RWPE1 (cell line): ENCODE measurements around the gene CKS1B.

Source experiments
- CTCF ChIA-PET: fragments of 350-600 bp; sonication (Branson Sonifier 250); formaldehyde crosslinking; extraction: SDS; loops from one replicate; lab custom pipeline; 2021; lab: Yijun Ruan, JAX
- POLR2A ChIA-PET: fragments of 400-600 bp; formaldehyde crosslinking; extraction: SDS; loops from one replicate; lab custom pipeline; 2020; ENCODE audit warnings: antibody characterized with exemption; ENCODE audit not compliant: low non-redundant PET; lab: Yijun Ruan, JAX
- DNase-seq: peaks from one replicate; pipeline ENCODE4 v3.0.0; 2012; ENCODE audit warnings: low spot score
- H3K27ac ChIP-seq: fragments of 450-650 bp; 2 replicates; pipeline ENCODE4 v1.5.1; 2017
- TF ChIP-seq, protein P1 (sequence below): fragments of 450-650 bp; conservative IDR thresholded peaks from 2 replicates; pipeline ENCODE4 v1.5.1; 2017; ENCODE audit warnings: low read depth, mild to moderate bottlenecking

Gene CKS1B

DNA sequence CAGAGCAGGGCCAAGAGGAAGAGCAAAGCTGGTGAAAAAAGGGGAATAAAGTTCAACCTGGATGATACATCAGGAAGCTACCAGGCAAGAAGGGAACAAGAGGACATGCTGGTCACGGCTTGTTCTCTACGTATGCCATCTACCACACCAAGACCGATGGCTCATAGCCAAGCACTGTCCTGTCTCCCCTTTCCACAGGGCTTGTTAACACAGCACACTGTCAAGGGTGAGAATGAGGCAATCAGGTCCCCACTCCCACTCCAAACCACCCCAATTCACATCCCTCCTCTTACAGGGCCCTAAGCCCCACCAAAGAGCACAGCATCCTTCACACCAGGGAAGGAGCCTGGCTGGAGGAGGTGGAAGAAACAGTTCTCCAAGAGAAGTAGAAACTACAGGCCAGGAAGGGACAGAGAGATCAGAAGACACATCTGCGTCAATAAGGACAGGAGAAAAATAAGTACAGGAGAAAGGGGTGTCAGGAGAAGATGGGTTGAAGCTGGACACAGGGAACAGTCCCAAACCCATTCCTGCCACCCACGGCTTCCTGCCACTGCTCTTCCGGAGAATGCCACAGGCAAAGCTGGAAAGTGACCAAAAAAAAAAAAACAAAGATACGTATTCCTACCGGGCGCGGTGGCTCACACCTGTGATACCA lies 3.0 kb upstream of the CKS1B start:
- DNase-seq: no peak
- H3K27ac ChIP-seq: peak overlapping the region; percentile 100
- ChIA-PET CTCF (interaction anchor here (1.0 to 1.1 kb wide), 2 partner anchors 82 to 90 kb away, joined by 3 read pairs; no protein-coding TSS in a partner anchor), POLR2A (interaction anchor here (0.7 to 3.9 kb wide), 5 partner anchors 10 to 30 kb away, joined by 3 to 24 read pairs (median 4); partner anchors contain the start of genes FLAD1, PBXIP1 and PYGO2)
- TF ChIP-seq, protein P1, sequence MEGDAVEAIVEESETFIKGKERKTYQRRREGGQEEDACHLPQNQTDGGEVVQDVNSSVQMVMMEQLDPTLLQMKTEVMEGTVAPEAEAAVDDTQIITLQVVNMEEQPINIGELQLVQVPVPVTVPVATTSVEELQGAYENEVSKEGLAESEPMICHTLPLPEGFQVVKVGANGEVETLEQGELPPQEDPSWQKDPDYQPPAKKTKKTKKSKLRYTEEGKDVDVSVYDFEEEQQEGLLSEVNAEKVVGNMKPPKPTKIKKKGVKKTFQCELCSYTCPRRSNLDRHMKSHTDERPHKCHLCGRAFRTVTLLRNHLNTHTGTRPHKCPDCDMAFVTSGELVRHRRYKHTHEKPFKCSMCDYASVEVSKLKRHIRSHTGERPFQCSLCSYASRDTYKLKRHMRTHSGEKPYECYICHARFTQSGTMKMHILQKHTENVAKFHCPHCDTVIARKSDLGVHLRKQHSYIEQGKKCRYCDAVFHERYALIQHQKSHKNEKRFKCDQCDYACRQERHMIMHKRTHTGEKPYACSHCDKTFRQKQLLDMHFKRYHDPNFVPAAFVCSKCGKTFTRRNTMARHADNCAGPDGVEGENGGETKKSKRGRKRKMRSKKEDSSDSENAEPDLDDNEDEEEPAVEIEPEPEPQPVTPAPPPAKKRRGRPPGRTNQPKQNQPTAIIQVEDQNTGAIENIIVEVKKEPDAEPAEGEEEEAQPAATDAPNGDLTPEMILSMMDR: no peak

DNA sequence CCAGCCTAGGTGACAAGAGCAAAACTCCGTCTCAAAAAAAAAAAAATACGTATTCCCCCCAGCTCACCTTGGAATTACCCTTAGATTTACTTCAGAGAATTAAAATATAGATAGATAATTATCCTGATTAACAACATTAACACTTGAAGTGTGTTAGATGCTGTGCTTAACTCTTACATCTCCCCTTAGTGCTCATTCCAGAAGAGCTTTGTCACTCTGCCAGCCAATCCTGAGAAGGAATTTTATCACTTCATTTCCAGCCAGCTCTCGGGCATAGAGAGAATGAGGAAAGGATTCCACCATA lies 2.3 kb upstream of the CKS1B start:
- H3K27ac ChIP-seq: peak overlapping the region; percentile 100
- TF ChIP-seq, protein P1: no peak
- CTCF ChIA-PET: interaction anchor here (0.6 to 1.2 kb wide), 4 partner anchors 24 to 674 kb away, joined by 3 to 4 read pairs (median 4); no protein-coding TSS in a partner anchor
- POLR2A ChIA-PET: interaction anchor here (0.7 to 3.9 kb wide), 2 partner anchors 11 to 205 kb away, joined by 3 to 24 read pairs; partner anchors contain the start of gene PYGO2
- DNase-seq: no peak

DNA sequence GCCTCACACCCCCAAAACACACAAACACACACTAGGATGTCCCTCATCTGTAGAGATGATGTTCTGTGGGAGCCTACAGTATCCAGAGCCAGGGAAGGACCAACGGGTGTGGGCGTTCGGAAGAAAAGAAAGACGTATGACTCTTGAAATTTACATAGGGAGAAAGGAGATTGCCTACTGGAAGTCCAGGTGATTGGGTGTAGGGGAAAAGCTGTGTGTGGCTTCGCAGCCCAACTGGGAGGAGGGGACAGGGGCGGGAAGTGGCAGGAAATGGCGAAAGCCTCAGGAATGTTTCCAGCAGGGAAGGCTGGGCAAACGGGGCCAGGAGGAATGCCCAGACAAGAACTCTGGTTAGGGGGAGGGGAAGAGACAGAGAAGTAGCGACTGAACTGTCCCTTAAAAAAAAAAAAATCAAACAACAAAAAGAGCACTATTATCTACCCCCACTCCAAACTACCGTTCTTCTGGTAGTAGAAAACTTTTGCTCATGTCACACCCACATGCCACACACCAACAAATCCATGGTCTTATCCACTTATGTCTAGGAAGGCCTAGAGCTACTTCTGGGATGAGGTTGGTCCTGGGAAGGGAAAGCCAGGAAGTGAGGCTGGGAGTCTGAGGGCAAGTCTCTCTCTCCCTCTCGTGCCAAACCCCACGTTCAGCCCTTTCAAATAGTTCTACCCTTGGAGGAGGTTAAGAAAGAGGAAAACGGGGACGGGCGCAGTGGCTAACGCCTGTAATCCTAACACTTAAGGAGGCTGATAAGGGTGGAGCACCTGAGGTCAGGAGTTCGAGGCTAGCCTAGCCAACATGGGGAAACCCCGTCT lies 1.8 kb upstream of the CKS1B start:
- CTCF ChIA-PET: interaction anchor here (0.6 to 1.2 kb wide), 4 partner anchors 23 to 673 kb away, joined by 3 to 4 read pairs (median 4); no protein-coding TSS in a partner anchor
- POLR2A ChIA-PET: interaction anchor here (0.7 to 3.9 kb wide), 3 partner anchors 11 to 204 kb away, joined by 3 to 24 read pairs (median 3); partner anchors contain the start of gene PYGO2
- peak; percentile 88 for DNase-seq
- TF ChIP-seq, protein P1: no peak
- H3K27ac ChIP-seq: peak overlapping the region; percentile 100

DNA sequence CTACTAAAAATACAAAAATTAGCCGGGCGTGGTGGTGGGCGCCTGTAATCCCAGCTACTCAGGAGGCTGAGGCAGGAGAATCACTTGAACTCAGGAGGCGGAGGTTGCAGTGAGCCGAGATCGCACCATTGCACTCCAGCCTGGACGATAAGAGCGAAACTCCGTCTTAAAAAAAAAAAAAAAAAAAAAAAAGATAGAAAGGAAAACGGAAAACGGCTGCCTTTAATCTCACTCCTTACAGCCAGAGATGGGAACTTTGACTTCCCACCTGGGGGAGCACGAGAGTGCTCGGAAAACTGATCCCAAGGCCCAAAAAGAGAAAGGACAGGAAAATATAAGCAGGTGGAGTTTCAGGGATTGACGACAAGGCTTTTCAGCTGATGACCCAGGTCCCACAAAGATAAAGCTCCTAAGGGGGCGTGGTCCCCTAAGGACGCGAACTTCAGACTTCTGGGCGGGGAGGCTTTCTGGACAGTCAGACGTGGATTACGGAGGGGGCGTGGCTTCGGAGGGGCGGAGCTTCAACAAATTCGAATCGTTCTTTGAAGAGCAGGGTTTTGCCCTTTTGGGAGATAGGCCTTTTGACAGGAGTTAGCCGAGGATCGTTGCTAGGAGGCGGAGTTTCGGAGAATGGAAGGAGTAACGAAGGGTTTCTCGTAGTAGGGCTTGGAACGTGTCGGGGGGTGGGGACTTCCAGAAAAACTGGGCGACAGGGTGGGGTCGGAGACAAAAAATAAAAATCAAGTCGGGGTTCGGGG lies 958 bp upstream of the CKS1B start:
- DNase-seq: peak; percentile 84
- TF ChIP-seq, protein P1: no peak
- CTCF ChIA-PET: interaction anchor here (0.6 to 1.2 kb wide), 3 partner anchors 24 to 88 kb away, joined by 3 to 4 read pairs (median 3); no protein-coding TSS in a partner anchor
- H3K27ac ChIP-seq: peak overlapping the region; percentile 100
- POLR2A ChIA-PET: interaction anchor here (0.7 to 3.9 kb wide), 6 partner anchors 10 to 415 kb away, joined by 3 to 24 read pairs (median 4); partner anchors contain the start of genes FLAD1 and PYGO2

DNA sequence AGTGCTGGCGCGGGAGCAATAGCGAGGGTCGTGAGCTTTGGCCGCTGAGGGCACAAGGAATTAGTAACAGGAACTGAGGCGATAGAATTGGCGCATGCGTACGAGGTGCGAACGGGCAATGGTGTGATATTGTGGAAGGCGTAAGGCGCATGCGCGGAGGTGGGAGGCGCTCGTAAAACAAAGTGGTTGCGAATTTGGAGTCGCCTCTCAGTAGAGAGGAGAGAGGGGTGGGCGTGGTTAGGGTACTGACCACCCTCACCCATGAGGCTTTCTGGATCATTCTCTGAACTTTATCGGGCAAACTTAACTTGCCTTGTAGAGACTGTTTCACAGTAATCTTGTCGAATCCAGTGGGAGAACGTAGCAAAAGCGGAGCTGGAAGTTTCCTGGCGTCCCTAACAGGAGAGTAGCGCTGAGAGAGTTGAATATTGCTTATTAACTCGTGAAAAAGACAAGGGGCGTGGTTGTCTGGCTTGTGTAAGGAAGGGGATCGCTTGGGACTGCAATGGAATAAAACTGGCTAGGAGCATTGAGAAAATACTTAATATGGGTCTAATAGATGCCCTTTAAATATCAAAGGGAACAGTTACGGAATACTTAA lies 427 bp downstream of the CKS1B start:
- CTCF ChIA-PET: interaction anchor here (0.7 kb wide), 2 partner anchors 43 to 97 kb away, joined by 4 read pairs; no protein-coding TSS in a partner anchor
- POLR2A ChIA-PET: interaction anchor here (1.5 kb wide), 1 partner anchor 29 kb away, joined by 3 read pairs; no protein-coding TSS in a partner anchor
- peak; percentile 89 for DNase-seq
- peak overlapping the region; percentile 100 for H3K27ac ChIP-seq
- TF ChIP-seq, protein P1: no peak
